ENCODE results near the gene ARID2. TPM values are rescaled to one million over a fixed set of nuclear protein-coding genes. Genes with fewer than 3 reads are reported as not detected.

ARID2 gene
- total RNA-seq, 1 donor from 2014 or later = 12.4 TPM

GRCh38 chr12:45718306-45718705 lies 11.2 kb upstream of the ARID2 start:
- DNase-seq (ENCODE audit: low read depth, low spot score) = no peak

GRCh38 chr12:45720069-45720468 lies 9.4 kb upstream of the ARID2 start:
- DNase-seq (ENCODE audit: low read depth, low spot score) = no peak

DNA sequence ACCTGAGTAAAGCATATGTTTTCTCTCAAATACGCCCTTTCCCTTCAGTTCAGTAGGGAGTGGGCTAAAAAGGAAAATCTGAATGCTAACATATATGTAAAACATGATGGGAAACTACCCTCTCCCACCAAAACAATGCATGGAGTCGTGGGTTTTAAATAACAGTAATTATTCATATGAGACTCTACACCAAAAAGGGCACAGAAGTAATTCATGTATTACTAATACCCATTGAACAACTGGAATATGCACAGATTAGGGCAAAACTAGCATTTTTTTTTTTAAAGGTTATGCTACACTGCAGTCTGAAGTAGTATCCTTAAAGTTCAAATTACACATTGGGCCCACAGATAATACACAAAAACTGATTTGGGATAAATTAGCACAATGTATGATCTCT lies 8.1 kb upstream of the ARID2 start:
- DNase-seq (ENCODE audit: low read depth, low spot score) = no peak

GRCh38 chr12:45721954-45722353 lies 7.6 kb upstream of the ARID2 start:
- DNase-seq (ENCODE audit: low read depth, low spot score) = no peak

DNA sequence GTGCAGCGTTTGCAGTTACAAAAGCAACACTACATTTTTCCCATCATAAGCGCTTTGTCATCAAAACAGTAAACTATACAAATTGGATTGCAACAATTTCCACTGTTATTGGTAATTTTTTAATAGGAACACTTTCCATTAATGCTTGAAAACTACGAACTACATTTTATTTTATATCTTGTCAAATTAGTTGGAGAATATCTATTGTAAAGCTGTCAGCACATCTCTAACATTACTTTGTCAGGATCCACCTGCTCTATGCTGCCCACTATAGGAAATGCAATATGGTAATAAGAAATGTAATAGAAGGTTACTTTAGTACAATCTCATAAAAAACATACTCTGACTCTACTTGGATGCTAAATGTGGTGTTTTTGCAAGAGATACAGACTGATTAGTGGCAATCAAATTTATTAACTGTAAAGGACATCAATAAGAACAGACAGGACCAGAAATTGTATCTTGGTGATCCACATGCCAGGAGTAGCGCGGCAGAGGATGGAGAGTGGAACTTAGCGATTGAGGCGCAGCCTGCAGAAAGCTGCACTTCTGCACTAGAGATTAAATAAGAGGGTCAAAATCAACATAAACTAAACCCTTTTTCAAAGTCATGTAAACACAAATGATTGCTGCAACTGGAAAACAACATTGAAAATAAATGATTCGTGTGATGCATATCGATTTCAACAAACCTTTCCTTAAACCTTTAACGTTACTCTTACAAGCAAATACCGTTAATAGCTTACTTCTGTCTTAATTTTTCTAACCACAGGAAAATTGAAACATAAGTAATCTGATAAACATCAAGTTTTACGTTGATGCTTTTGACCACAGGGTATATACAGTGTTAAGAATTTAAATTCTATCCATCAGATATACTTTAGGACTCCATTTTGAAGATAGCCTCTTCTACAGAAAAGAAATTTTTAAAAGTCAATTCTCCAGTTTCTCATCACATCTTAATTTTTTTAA lies 3.6 kb upstream of the ARID2 start:
- DNase-seq (ENCODE audit: low read depth, low spot score) = no peak

GRCh38 chr12:45726603-45727300 lies 2.8 kb upstream of the ARID2 start:
- no peak for DNase-seq (ENCODE audit: low read depth, low spot score)

DNA sequence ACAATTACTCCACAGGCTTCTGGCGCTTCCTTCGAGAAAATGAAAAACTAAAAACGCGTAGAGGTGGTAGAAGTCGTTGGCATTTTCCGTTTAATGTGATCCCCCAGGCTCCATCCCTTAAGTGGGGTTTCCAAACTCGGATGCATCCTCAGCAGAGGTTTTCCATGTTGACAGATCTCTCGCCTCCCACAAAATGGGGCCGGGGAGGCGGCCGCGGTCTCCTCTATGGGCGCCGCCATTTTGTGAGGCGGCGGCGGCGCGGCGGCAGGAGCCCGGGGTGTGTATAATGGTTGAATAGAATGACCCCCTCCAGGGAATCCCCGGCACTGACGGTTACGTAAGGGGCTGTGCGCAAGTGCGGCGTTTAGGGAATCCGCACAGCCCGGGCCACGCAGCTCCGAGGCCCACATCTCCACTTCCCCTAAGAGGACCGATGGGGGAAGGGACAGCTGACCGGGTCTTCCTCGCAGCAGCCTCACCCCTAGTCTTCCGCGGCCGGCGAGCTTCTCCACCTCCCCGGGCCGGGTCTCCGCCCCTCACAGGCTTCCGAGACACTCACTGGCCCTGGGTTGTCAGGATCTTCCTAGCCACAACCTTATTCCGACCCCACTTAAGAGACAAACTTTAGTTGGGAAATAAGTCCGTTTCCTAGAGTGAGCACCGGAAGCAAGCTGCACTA lies 2.1 kb upstream of the ARID2 start:
- DNase-seq (ENCODE audit: low read depth, low spot score) = peak; percentile 95

DNA sequence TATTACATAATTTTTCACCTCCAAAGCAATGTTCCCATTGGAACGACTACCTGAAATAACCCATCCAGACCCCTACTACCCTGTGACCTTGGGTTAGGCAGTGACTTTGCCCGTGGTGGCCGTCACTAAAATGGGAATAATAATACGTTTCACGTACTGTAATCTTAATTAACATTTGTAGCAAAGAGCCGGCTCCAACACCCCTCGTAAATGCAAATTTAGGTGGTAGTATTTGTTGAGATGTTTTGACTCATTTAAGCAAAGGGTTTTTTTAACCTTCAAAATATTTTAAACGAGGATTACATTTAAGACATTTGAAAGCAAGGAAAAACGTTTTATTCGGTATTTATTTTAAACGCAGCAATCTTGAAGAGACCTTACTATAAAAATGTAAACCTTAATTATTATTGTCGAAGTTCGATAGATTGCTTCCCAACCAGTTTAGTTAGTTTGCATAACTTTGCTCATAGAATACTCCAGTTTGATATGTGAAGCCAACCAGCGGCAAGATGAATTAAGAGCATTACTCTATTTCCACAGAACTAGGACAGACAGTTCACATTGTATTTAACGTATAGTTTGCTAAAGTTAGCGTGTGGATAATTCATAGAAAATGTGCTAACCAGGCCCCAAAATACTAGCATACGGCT lies 1.4 kb upstream of the ARID2 start:
- DNase-seq (ENCODE audit: low read depth, low spot score) = no peak

GRCh38 chr12:45728630-45729232 lies 775 bp upstream of the ARID2 start:
- DNase-seq (ENCODE audit: low read depth, low spot score) = peak; percentile 94

DNA sequence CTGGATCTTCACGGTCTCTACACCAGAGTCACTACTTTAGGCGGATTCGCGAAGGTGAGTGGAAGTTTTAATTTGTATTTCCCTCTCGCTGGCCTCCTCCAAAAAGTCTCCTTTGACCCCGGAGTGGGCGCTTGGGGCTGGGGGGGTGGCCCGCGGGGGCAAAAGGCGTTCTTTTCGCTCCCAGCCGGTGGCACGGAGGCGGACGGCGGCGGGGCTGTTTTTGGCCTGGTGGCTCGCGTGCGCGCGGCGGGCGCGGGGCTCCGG lies 510 bp downstream of the ARID2 start:
- DNase-seq (ENCODE audit: low read depth, low spot score) = no peak

- DNase-seq (ENCODE audit: low read depth, low spot score) = no peak
Measured at GRCh38 chr12:45730348-45731189, 1.1 kb downstream of the ARID2 start.

DNA sequence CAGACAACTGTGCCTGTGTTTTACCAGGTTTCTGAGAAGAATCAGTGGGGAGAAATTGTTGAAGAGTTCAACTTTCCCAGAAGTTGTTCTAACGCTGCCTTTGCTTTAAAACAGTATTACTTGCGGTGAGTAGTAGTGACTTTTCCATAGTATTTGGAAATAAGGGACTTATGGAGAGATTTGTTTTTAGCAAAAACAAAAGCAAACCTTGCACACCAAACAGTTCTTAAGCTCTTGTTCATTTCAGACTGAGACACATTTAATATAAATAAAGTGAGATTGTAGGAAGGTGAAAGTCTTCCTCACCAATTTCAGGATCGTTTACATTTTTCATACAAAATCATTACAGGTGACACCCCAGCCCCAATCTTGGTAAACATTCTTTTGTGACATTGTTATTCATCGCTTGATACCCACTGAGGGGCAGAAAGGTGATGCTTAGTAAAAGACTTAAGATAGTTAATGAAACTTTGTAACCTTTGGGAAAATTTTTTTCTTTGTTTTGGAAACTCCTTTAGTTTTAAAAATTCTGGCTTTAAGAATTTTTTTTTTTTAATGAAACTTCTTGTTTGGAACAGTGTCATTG lies 1.8 kb downstream of the ARID2 start:
- DNase-seq (ENCODE audit: low read depth, low spot score) = no peak

DNA sequence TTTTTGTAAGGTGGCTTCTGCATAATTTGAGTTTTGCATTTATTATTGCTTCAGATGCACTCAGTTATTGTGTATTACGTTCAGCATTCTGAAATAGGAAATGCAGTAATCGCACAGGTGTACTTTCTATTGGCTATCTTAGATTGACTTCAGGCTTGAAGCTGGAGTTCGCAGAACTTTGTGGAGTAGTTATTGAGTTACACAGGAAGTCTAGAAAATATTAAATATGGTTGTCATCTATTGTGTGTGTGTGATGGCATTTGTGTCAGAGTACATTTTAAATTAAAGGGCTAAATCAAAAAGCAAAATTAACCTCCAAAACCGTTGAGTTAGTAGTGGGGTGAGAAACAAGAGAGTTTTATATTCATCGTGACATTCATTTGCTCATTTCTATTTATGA lies 2.7 kb downstream of the ARID2 start:
- DNase-seq (ENCODE audit: low read depth, low spot score) = no peak

- DNase-seq (ENCODE audit: low read depth, low spot score) = no peak
Measured at GRCh38 chr12:45732936-45733335, 3.4 kb downstream of the ARID2 start.

- no peak for DNase-seq (ENCODE audit: low read depth, low spot score)
Measured at GRCh38 chr12:45737638-45738037, 8.1 kb downstream of the ARID2 start.

GRCh38 chr12:45742590-45742989 lies 13.1 kb downstream of the ARID2 start:
- DNase-seq (ENCODE audit: low read depth, low spot score) = no peak

DNA sequence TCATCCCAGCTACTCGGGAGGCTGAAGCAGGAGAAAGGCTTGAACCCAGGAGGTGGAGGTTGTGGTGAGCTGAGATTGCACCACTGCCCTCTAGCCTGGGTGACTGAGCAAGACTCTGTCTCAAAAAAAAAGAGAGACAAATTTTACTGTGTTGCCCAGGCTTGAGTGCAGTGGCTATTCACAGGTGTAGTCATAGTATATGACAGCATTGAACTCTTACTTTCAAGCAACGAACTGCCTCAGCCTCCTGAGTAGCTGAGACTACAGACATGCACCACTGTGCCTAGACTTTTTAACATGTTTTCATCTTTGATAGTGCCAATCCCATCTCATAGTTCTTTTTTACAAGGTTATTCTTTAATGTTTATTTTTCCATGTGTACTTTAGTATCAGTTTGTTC lies 13.7 kb downstream of the ARID2 start:
- DNase-seq (ENCODE audit: low read depth, low spot score) = no peak

DNA sequence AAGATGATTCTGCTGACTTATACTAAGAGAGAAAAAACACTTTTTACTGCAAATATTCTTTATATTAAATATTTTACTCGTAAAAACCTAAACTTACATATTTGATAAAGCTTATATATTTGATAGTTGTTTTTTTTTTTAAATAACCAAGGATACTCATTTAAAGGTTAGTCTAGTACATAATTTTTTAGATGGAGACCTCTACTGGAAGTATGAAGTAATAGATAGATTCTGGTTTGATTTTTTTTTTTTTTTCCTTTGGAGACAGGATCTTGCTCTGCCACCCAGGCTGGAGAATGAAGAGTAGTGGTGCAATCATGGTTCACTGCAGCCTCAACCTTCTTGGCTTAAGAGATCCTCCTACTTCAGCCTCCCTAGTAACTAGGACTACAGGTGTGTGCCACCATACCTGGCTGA lies 16.4 kb downstream of the ARID2 start:
- no peak for DNase-seq (ENCODE audit: low read depth, low spot score)

DNA sequence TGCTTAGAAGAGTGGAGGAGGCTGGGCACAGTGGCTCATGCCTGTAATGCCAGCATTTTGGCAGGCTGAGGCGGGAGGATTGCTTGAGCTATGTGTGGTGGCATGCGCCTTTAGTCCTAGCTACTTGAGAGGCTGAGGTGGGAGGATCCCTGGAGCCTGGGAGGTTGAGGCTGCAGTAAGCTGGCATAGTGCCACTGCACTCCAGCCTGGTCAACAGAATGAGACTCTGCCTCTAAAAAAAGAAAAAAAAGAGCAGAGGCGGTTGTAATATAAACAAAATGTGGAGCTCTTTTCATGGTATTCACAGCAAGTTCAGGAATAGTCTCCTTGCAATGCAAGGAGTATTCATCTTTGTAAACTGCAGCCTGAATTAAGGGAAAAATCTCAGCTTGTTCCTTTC lies 27.2 kb downstream of the ARID2 start:
- no peak for DNase-seq (ENCODE audit: low read depth, low spot score)

DNA sequence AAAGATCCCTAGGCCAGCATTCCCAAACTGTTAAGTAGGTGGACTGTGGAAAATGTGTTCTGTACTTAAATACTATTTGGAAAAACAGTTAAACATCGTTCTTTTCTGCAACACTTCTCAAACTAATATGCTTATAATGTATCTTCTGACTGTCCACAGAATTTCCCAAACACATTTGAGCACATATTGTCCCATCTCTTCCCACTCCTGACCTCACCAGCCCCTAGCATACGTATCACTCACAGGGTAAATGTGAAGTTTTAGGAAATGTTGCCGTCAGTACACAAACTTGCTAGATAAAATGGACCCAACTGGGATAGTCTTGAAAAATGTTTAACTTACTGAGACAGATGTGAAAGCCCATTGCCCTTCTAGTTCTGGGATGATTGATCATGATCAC lies 27.7 kb downstream of the ARID2 start:
- no peak for DNase-seq (ENCODE audit: low read depth, low spot score)

Measured in pulmonary artery endothelial cell (primary cell).